Neutrophil (primary cell): ENCODE measurements around the gene ACTA1.

Experiments used
- H3K27ac ChIP-seq: fragments of 200-600 bp; sonication (generic); 2 replicates; pipeline ENCODE4 v1.5.1; 2016; ENCODE audit warnings: mild to moderate bottlenecking, moderate library complexity
- H3K27me3 ChIP-seq: fragments of 200-600 bp; sonication (generic); 2 replicates; pipeline ENCODE4 v1.6.0; 2016; ENCODE audit warnings: mild to moderate bottlenecking
- H3K36me3 ChIP-seq: fragments of 200-600 bp; sonication (generic); 2 replicates; pipeline ENCODE4 v1.5.1; 2017
- H3K4me1 ChIP-seq, 2 experiments: fragments of 200-600 bp in 1 of 2; sonication (generic) in 1 of 2; 1 replicate in 1 of 2; 2 replicates in 1 of 2; pipeline versions ENCODE4 v1.5.1 to v1.6.1; 2013 to 2016; ENCODE audit warnings: low read depth in 1 of 2, low read length in 1 of 2, mild to moderate bottlenecking in 1 of 2, moderate library complexity in 1 of 2; ENCODE audit not compliant: control insufficient read depth in 1 of 2, insufficient read depth in 1 of 2
- H3K4me3 ChIP-seq, 2 experiments: fragments of 200-600 bp in 1 of 2; sonication (generic) in 1 of 2; 1 replicate in 1 of 2; 2 replicates in 1 of 2; pipeline ENCODE4 v1.5.1; 2013 to 2016; ENCODE audit warnings: low read depth in 1 of 2, low read length in 1 of 2, mild to moderate bottlenecking in 1 of 2, moderate library complexity in 1 of 2
- H3K9me3 ChIP-seq: fragments of 200-600 bp; sonication (generic); 2 replicates; pipeline ENCODE4 v1.5.1; 2016
- TF ChIP-seq, protein P1 (sequence below): fragments of 200-600 bp; sonication (generic); IDR thresholded peaks from 2 replicates; pipeline ENCODE4 v1.5.1; 2016; ENCODE audit warnings: antibody characterized with exemption

The ACTA1 gene

DNA sequence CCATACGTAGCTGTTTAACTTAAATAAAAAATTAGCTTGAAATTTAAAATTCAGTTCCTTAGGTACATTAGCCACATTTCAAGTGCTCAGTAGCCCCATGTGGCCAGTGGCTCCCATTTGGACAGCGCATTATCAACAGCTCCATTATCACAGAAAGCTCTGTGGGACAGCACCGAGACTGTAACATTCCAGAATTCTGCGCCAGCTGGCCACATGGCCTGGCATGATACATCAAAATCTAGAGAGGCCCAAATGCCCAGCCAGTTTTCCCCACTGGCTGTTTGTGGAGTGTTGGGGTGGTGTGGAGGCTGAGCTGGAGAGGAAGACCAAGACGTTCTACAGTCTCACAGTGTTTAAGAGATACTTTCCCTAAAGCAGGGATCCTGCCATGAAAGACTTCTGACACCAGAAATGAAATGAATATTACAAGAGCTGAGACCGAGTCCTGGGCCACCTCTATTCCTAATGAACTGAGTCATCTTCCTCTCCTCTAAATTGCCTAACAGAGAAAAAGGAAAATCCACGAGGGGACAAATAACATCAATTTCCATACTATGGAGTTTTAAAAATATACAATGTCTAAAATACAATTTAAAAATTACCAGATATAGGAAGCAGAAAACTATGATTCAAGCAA, 27.3 kb upstream of the ACTA1 start:
- no peaks in the 10 kb centered on the region for H3K4me1 ChIP-seq
- H3K27me3 ChIP-seq = no peaks in the 10 kb centered on the region
- no peaks in the 10 kb centered on the region for H3K9me3 ChIP-seq
- H3K4me3 ChIP-seq = no peak overlapping the region
- no peak overlapping the region for H3K27ac ChIP-seq
- TF ChIP-seq, protein P1, sequence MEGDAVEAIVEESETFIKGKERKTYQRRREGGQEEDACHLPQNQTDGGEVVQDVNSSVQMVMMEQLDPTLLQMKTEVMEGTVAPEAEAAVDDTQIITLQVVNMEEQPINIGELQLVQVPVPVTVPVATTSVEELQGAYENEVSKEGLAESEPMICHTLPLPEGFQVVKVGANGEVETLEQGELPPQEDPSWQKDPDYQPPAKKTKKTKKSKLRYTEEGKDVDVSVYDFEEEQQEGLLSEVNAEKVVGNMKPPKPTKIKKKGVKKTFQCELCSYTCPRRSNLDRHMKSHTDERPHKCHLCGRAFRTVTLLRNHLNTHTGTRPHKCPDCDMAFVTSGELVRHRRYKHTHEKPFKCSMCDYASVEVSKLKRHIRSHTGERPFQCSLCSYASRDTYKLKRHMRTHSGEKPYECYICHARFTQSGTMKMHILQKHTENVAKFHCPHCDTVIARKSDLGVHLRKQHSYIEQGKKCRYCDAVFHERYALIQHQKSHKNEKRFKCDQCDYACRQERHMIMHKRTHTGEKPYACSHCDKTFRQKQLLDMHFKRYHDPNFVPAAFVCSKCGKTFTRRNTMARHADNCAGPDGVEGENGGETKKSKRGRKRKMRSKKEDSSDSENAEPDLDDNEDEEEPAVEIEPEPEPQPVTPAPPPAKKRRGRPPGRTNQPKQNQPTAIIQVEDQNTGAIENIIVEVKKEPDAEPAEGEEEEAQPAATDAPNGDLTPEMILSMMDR = no peak
- peaks cover 93% of the 10 kb centered on the region for H3K36me3 ChIP-seq

DNA sequence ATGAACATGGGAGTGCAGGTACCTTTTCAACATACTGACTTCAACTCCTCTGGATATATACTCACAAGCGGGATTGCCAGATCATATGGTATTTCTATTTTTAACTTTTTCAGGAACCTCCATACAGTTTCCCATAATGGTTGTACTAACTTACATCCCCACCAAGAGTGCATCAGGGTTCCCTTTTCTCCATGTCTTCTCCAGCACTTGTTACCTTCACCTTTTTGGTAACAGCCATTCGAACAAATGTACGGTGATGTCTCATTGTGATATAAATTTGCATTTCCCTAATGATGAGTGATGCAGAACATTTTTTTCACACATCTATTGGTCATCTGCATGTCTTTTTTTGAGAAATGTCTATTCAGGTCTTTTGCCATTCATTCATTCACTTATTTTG, 25.9 kb upstream of the ACTA1 start:
- Histone ChIP-seq H3K27me3 (no peaks in the 10 kb centered on the region), H3K9me3 (no peaks in the 10 kb centered on the region), H3K4me3 (no peak overlapping the region), H3K36me3 (peaks cover 92% of the 10 kb centered on the region), H3K4me1 (no peaks in the 10 kb centered on the region), H3K27ac (no peak overlapping the region)
- TF ChIP-seq, protein P1 = no peak

DNA sequence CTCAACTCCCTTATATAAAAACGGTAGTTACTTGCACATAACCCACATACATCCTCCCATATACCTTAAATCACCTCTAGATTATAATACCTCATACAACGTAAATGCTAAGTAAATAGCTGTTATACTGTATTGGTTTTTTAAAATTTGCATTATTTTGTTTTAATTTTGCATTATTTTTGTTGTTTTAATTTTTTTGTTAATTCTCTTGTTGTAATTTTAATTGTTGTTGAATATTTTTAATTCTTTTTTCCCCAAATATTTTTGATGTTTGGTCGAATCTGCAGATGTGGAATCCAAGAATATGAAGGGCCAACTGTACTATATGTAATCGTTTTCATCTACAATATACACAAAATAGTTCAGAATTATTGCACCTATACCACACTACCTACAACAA, 23.5 kb upstream of the ACTA1 start:
- H3K36me3 ChIP-seq = peaks cover 76% of the 10 kb centered on the region

DNA sequence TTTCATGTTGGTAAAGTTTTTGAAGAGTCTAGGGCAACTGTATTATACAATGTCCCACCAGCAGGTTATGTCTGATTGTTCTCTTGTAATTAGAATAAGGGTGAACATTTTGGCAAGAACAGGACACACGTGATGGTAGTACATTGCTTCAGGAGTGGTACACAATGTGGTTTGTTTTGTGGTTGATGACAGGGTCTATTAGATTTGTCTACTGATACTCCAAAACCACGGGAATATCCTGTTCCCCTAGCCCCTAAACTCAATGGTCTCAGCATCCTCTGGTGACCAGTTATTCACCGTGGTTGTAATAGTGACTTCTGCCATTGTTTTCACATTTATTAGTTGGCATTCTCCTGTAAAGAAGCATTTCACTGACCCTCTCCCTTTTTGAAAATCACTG, 22.1 kb upstream of the ACTA1 start:
- H3K27ac ChIP-seq = no peak overlapping the region
- no peaks in the 10 kb centered on the region for H3K27me3 ChIP-seq
- TF ChIP-seq, protein P1 = no peak
- no peaks in the 10 kb centered on the region for H3K9me3 ChIP-seq
- peaks cover 75% of the 10 kb centered on the region for H3K36me3 ChIP-seq
- H3K4me1 ChIP-seq = no peaks in the 10 kb centered on the region
- no peak overlapping the region for H3K4me3 ChIP-seq

More for the DNA sequence above, 23.5 kb upstream of the ACTA1 start:
- TF ChIP-seq, protein P1 = no peak
- H3K4me3 ChIP-seq = no peak overlapping the region
- H3K27me3 ChIP-seq = no peaks in the 10 kb centered on the region
- no peaks in the 10 kb centered on the region for H3K9me3 ChIP-seq
- no peak overlapping the region for H3K27ac ChIP-seq
- no peaks in the 10 kb centered on the region for H3K4me1 ChIP-seq

DNA sequence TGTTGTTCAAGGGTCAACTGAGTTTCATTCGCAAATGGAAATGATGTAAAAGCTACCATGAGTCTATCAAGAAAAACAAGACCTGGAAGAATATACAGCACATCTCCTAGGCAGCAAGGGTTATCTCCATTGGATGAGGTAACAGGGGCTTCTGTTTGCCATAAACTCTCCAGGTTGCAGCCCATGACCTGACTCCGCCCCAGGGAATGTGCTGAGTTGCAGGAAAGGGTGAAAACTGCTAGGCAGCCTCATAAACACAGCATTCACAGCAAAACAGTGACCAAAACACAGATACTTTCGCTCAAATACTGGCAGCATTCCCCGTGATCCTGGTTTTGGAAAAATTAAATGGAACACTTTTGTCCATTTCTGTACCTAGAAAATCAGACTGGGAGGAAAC, 20.2 kb upstream of the ACTA1 start:
- H3K27me3 ChIP-seq = no peaks in the 10 kb centered on the region
- H3K27ac ChIP-seq = no peak overlapping the region
- TF ChIP-seq, protein P1 = no peak
- H3K36me3 ChIP-seq = peaks cover 70% of the 10 kb centered on the region
- no peaks in the 10 kb centered on the region for H3K4me1 ChIP-seq
- H3K4me3 ChIP-seq = no peak overlapping the region
- no peaks in the 10 kb centered on the region for H3K9me3 ChIP-seq
